ENCODE results near the gene HSDL2.

GRCh38 chr9:112477330-112477729 is 97.4 kb downstream of the HSDL2 start:
- TF ChIP-seq CTCF (IDR thresholded peaks at IDR 0.05; ENCODE audit: low read depth, low read length) (no peak), MAX (IDR thresholded peaks at IDR 0.05; ENCODE audit: low read depth, low read length) (no peak), POLR2A (IDR thresholded peaks at IDR 0.05; ENCODE audit: extremely low read depth, insufficient read length) (no peak)

Measured in NB4 (cell line).